HepG2 (cell line): ENCODE results near the gene ADAMTS12. TPM values are rescaled to one million over a fixed set of nuclear protein-coding genes. Genes with fewer than 3 reads are reported as not detected.

Experiments used
- ATAC-seq: fragments of 200-7000 bp; cut with Tn5 transposase; 3 replicates; pipeline ENCODE4 v1.9.1; 2020; ENCODE audit warnings: mild to moderate bottlenecking, moderate library complexity
- BruUV-seq: library from RNA; stranded (reverse); fragments of 400-500 nt; replicated peaks from 2 replicates; lab custom pipeline; 2021; lab: Mats Ljungman, UMichigan
- CTCF ChIA-PET: fragments of 300-600 bp; formaldehyde crosslinking; extraction: SDS; loops from one replicate; lab custom pipeline; 2021; ENCODE audit warnings: low total read pairs, inconsistent platforms, low intra/inter-chr PET ratio; lab: Yijun Ruan, JAX
- POLR2A ChIA-PET: fragments of 350-600 bp; sonication (Branson Sonifier 250); formaldehyde crosslinking; loops from one replicate; lab custom pipeline; 2020; ENCODE audit warnings: antibody characterized with exemption, inconsistent platforms; lab: Yijun Ruan, JAX
- DNase-seq: peaks from one replicate; pipeline ENCODE4 v3.0.0-alpha.2; 2015; ENCODE audit warnings: low spot score
- FAIRE-seq: peaks from 3 replicates; lab custom pipeline; 2011; peaks lifted over from hg19 to GRCh38; lab: Jason Lieb, UNC
- H2AFZ ChIP-seq: one replicate; pipeline ENCODE4 v1.6.1; 2011; ENCODE audit warnings: low read length, inconsistent platforms
- H3K27ac ChIP-seq: fragments of 300-600 bp; 3 replicates; pipeline ENCODE4 v1.8.0; 2011; ENCODE audit warnings: mixed run types, mild to moderate bottlenecking, mixed read lengths, low read length, inconsistent platforms; ENCODE audit not compliant: insufficient read depth; ENCODE audit errors: extremely low read length
- H3K27me3 ChIP-seq, 2 experiments: fragments of 200-600 bp in 1 of 2; 2 replicates in 1 of 2; 3 replicates in 1 of 2; pipeline versions ENCODE4 v1.6.0 to v1.8.0; 2011; ENCODE audit warnings: low read length in 2 of 2, mild to moderate bottlenecking in 2 of 2, moderate library complexity in 2 of 2, inconsistent platforms in 1 of 2; ENCODE audit not compliant: insufficient read depth in 2 of 2, control insufficient read depth in 1 of 2
- H3K36me3 ChIP-seq, 2 experiments: fragments of 200-600 bp in 1 of 2; replicated peaks in 1 of 2; 2 replicates in 1 of 2; 3 replicates in 1 of 2; pipeline versions ENCODE4 v1.5.1 to v1.8.0; 2011; ENCODE audit warnings: low read length in 2 of 2, inconsistent platforms in 1 of 2; ENCODE audit not compliant: insufficient read depth in 2 of 2, control insufficient read depth in 1 of 2
- H3K4me1 ChIP-seq: 2 replicates; pipeline ENCODE4 v1.5.1; 2012; ENCODE audit warnings: low read length, inconsistent platforms; ENCODE audit not compliant: insufficient read depth
- H3K4me2 ChIP-seq: 2 replicates; pipeline ENCODE4 v1.6.0; 2011; ENCODE audit warnings: low read depth, low read length, inconsistent platforms
- H3K4me3 ChIP-seq, 3 experiments: fragments of 200-600 bp in 1 of 3; sonication (generic), shearing (Covaris generic) in 1 of 3; replicated peaks in 1 of 3; 2 replicates each; pipeline ENCODE4 v1.5.1; 2011 to 2016; ENCODE audit warnings: low read length in 3 of 3, inconsistent platforms in 2 of 3, low read depth in 2 of 3, mild to moderate bottlenecking in 2 of 3, control low read depth in 1 of 3, mixed read lengths in 1 of 3; ENCODE audit not compliant: insufficient read depth in 1 of 3
- H3K79me2 ChIP-seq: one replicate; pipeline ENCODE4 v1.6.1; 2011; ENCODE audit warnings: low read length, inconsistent platforms; ENCODE audit not compliant: insufficient read depth
- H3K9ac ChIP-seq: 2 replicates; pipeline ENCODE4 v1.6.0; 2011; ENCODE audit warnings: mild to moderate bottlenecking, low read depth, low read length, inconsistent platforms; ENCODE audit not compliant: insufficient read depth
- H3K9me3 ChIP-seq: 2 replicates; pipeline ENCODE4 v1.5.1; 2012; ENCODE audit warnings: mild to moderate bottlenecking, low read length
- H4K20me1 ChIP-seq: 2 replicates; pipeline ENCODE4 v1.6.0; 2011; ENCODE audit warnings: inconsistent platforms, mild to moderate bottlenecking, low read length, moderate library complexity; ENCODE audit not compliant: insufficient read depth
- EED ChIP-seq: sonication (generic); formaldehyde crosslinking; IDR thresholded peaks from 2 replicates; pipeline ENCODE4 v1.5.0; 2020; ENCODE audit warnings: mild to moderate bottlenecking, missing genetic modification reagents
- FOXA1 ChIP-seq, 2 experiments: fragments of 450-650 bp in 1 of 2; sonication (generic) in 1 of 2; formaldehyde crosslinking in 1 of 2; IDR thresholded peaks; 2 replicates each; pipeline versions ENCODE4 v1.4.0 to v1.6.1; 2016 to 2020; ENCODE audit warnings: missing genetic modification reagents in 1 of 2
- NR2F1 ChIP-seq, 2 experiments: fragments of 450-650 bp in 1 of 2; formaldehyde crosslinking in 1 of 2; IDR thresholded peaks; 2 replicates each; pipeline versions ENCODE4 v1.5.0 to v1.6.1; 2016 to 2020; ENCODE audit warnings: mild to moderate bottlenecking in 1 of 2, missing compliant biosample characterization in 1 of 2, missing genetic modification reagents in 1 of 2, moderate library complexity in 1 of 2
- TAF15 ChIP-seq: fragments of 200-400 bp; formaldehyde crosslinking; IDR thresholded peaks from one replicate; pipeline ENCODE4 v1.6.1; 2018; ENCODE audit warnings: mild to moderate bottlenecking, low read depth, low read length; ENCODE audit not compliant: poor library complexity, severe bottlenecking
- ZBTB34 ChIP-seq: sonication (generic); formaldehyde crosslinking; IDR thresholded peaks from 2 replicates; pipeline ENCODE4 v1.8.0; 2022; ENCODE audit warnings: mild to moderate bottlenecking, missing genetic modification reagents
- ZBTB39 ChIP-seq: sonication (generic); formaldehyde crosslinking; IDR thresholded peaks from 2 replicates; pipeline ENCODE4 v1.5.0; 2020; ENCODE audit warnings: missing genetic modification reagents
- ZSCAN12 ChIP-seq: sonication (generic); formaldehyde crosslinking; IDR thresholded peaks from 2 replicates; pipeline ENCODE4 v1.9.0; 2021; ENCODE audit warnings: mild to moderate bottlenecking, missing genetic modification reagents
- WGBS: methylation state at CpG from one replicate; pipeline ENCODE4 v1.1.6; 2017; ENCODE audit warnings: low lambda C conversion rate; 5-methylcytosine and 5-hydroxymethylcytosine counted together
- in situ Hi-C: cut with HindIII; loops from 2 replicates; pipeline ENCODE4 v1.10.0; 2017; ENCODE audit warnings: low pct_unique_long_range_greater_than_20kb; ENCODE audit not compliant: extremely low pct_ligation_motif_present
- intact Hi-C: fragments of 100-400 bp; cut with micrococcal nuclease; formaldehyde crosslinking; loops from one replicate; pipeline ENCODE4 v1.10.0; 2022; ENCODE audit not compliant: unreplicated experiment
- polyA plus RNA-seq, 8 experiments: library from polyadenylated mRNA; depleted of rRNA in 3 of 8; stranded (reverse) in 7 of 8; unstranded in 1 of 8; fragments of >200 nt; fragmentation: Illumina TruSeq in 4 of 8; extraction: Trizol in 4 of 8; gene quantifications; 2 replicates each; pipeline versions ENCODE4 v1.2.1 to v1.2.3, GENCODE V29; 2011 to 2016; ENCODE audit warnings: low read depth in 4 of 8, missing spikeins in 1 of 8, mixed read lengths in 1 of 8; ENCODE audit not compliant: insufficient read depth in 1 of 8
- total RNA-seq, 5 experiments: library from RNA; depleted of rRNA; stranded (reverse); fragments of >200 nt; fragmentation: Illumina TruSeq; extraction: Trizol; gene quantifications; 2 replicates each; pipeline ENCODE4 v1.2.3, GENCODE V29; 2016; ENCODE audit warnings: low read depth in 1 of 5
- TF ChIP-seq, protein P1 (sequence below): sonication (generic); formaldehyde crosslinking; IDR thresholded peaks from 2 replicates; pipeline ENCODE4 v1.4.0; 2020; ENCODE audit warnings: missing genetic modification reagents
- TF ChIP-seq, protein P2 (sequence below): sonication (generic); formaldehyde crosslinking; IDR thresholded peaks from 2 replicates; pipeline ENCODE4; 2020; ENCODE audit warnings: missing genetic modification reagents, mild to moderate bottlenecking, borderline replicate concordance
- TF ChIP-seq, protein P3 (sequence below), 2 experiments: fragments of 450-650 bp in 1 of 2; sonication (generic) in 1 of 2; formaldehyde crosslinking; IDR thresholded peaks; 2 replicates each; pipeline versions ENCODE4 v1.5.0 to v1.8.0; 2020 to 2022; ENCODE audit warnings: mild to moderate bottlenecking in 1 of 2, missing genetic modification reagents in 1 of 2

The ADAMTS12 gene
- total and polyA plus RNA-seq, 2 of the 13 experiments (the other 11 are each of a cell fraction or from before 2014, with no cell fraction given), result 0.03 TPM; not detected in 1

GRCh38 chr5:33937707-33938506 is 46.1 kb upstream of the ADAMTS12 start:
- Histone ChIP-seq H3K4me2 (no peak overlapping the region), H3K79me2 (no peaks in the 10 kb centered on the region), H3K4me1 (no peaks in the 10 kb centered on the region), H3K9me3 (no peaks in the 10 kb centered on the region), H3K9ac (no peak overlapping the region), H4K20me1 (no peaks in the 10 kb centered on the region), H3K36me3 (no peaks in the 10 kb centered on the region), H3K4me3 (no peak overlapping the region), H2AFZ (no peak overlapping the region), H3K27me3 (peaks cover 1 to 15% of the 10 kb centered on the region in 2 experiments; a peak in 3 of 5 replicates), H3K27ac (no peak overlapping the region)
- CTCF ChIA-PET, result no interaction called here
- POLR2A ChIA-PET, result no interaction called here
- FAIRE-seq (no peak), ATAC-seq (no peak), DNase-seq (no peak)
- BruUV-seq, result no TSS peak
- in situ Hi-C loops, result loop anchor here (5.0 to 10.0 kb wide), 2 partner anchors 353 to 501 kb away; no protein-coding TSS in a partner anchor
- intact Hi-C loops, result loop anchor here (10.0 kb wide), 1 partner anchor 123 kb away; no protein-coding TSS in a partner anchor
- WGBS, result 73% methylated on average over 52 of the region's 54 CpGs
- TF ChIP-seq ZSCAN12 (CRISPR knock-in tag) (no peak), ZBTB34 (no peak), EED (CRISPR knock-in tag) (no peak), ZBTB39 (CRISPR knock-in tag) (no peak), FOXA1 (IDR thresholded peaks at IDR 0.05) (no peak), FOXA1 (CRISPR knock-in tag; IDR thresholded peaks at IDR 0.05) (no peak), NR2F1 (CRISPR knock-in tag; IDR thresholded peaks at IDR 0.05) (no peak), TAF15 (no peak)
- TF ChIP-seq, protein P1, sequence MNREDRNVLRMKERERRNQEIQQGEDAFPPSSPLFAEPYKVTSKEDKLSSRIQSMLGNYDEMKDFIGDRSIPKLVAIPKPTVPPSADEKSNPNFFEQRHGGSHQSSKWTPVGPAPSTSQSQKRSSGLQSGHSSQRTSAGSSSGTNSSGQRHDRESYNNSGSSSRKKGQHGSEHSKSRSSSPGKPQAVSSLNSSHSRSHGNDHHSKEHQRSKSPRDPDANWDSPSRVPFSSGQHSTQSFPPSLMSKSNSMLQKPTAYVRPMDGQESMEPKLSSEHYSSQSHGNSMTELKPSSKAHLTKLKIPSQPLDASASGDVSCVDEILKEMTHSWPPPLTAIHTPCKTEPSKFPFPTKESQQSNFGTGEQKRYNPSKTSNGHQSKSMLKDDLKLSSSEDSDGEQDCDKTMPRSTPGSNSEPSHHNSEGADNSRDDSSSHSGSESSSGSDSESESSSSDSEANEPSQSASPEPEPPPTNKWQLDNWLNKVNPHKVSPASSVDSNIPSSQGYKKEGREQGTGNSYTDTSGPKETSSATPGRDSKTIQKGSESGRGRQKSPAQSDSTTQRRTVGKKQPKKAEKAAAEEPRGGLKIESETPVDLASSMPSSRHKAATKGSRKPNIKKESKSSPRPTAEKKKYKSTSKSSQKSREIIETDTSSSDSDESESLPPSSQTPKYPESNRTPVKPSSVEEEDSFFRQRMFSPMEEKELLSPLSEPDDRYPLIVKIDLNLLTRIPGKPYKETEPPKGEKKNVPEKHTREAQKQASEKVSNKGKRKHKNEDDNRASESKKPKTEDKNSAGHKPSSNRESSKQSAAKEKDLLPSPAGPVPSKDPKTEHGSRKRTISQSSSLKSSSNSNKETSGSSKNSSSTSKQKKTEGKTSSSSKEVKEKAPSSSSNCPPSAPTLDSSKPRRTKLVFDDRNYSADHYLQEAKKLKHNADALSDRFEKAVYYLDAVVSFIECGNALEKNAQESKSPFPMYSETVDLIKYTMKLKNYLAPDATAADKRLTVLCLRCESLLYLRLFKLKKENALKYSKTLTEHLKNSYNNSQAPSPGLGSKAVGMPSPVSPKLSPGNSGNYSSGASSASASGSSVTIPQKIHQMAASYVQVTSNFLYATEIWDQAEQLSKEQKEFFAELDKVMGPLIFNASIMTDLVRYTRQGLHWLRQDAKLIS (CRISPR knock-in tag), result no peak
- TF ChIP-seq, protein P2, sequence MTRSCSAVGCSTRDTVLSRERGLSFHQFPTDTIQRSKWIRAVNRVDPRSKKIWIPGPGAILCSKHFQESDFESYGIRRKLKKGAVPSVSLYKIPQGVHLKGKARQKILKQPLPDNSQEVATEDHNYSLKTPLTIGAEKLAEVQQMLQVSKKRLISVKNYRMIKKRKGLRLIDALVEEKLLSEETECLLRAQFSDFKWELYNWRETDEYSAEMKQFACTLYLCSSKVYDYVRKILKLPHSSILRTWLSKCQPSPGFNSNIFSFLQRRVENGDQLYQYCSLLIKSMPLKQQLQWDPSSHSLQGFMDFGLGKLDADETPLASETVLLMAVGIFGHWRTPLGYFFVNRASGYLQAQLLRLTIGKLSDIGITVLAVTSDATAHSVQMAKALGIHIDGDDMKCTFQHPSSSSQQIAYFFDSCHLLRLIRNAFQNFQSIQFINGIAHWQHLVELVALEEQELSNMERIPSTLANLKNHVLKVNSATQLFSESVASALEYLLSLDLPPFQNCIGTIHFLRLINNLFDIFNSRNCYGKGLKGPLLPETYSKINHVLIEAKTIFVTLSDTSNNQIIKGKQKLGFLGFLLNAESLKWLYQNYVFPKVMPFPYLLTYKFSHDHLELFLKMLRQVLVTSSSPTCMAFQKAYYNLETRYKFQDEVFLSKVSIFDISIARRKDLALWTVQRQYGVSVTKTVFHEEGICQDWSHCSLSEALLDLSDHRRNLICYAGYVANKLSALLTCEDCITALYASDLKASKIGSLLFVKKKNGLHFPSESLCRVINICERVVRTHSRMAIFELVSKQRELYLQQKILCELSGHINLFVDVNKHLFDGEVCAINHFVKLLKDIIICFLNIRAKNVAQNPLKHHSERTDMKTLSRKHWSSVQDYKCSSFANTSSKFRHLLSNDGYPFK (CRISPR knock-in tag), result no peak
- TF ChIP-seq, protein P3, sequence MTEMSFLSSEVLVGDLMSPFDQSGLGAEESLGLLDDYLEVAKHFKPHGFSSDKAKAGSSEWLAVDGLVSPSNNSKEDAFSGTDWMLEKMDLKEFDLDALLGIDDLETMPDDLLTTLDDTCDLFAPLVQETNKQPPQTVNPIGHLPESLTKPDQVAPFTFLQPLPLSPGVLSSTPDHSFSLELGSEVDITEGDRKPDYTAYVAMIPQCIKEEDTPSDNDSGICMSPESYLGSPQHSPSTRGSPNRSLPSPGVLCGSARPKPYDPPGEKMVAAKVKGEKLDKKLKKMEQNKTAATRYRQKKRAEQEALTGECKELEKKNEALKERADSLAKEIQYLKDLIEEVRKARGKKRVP (CRISPR knock-in tag; IDR thresholded peaks at IDR 0.05), result no peak
